Measurements from ENCODE around the gene IER3.
"Not testable (repeated sequence)": the region's sequence is repeated elsewhere in the genome, so short reads cannot be mapped to it uniquely, and the experiment has no call there.

IER3 gene

GRCh38 chr6:30723843-30724741 lies 20.3 kb downstream of the IER3 start:
- DNase-seq: not testable (repeated sequence)

DNA sequence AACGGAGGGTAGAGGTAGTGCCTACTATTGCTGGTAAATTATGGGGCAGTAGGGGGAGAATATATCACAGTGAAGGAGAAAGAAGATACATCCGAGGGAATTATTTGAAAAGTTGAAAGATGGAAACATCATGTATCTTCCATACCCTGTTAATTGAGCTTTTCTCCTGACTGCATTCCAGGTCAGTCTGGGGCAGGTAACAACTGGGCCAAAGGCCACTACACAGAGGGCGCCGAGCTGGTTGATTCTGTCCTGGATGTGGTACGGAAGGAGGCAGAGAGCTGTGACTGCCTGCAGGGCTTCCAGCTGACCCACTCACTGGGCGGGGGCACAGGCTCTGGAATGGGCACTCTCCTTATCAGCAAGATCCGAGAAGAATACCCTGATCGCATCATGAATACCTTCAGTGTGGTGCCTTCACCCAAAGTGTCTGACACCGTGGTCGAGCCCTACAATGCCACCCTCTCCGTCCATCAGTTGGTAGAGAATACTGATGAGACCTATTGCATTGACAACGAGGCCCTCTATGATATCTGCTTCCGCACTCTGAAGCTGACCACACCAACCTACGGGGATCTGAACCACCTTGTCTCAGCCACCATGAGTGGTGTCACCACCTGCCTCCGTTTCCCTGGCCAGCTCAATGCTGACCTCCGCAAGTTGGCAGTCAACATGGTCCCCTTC lies 21.0 kb downstream of the IER3 start:
- not testable (repeated sequence) for DNase-seq

DNA sequence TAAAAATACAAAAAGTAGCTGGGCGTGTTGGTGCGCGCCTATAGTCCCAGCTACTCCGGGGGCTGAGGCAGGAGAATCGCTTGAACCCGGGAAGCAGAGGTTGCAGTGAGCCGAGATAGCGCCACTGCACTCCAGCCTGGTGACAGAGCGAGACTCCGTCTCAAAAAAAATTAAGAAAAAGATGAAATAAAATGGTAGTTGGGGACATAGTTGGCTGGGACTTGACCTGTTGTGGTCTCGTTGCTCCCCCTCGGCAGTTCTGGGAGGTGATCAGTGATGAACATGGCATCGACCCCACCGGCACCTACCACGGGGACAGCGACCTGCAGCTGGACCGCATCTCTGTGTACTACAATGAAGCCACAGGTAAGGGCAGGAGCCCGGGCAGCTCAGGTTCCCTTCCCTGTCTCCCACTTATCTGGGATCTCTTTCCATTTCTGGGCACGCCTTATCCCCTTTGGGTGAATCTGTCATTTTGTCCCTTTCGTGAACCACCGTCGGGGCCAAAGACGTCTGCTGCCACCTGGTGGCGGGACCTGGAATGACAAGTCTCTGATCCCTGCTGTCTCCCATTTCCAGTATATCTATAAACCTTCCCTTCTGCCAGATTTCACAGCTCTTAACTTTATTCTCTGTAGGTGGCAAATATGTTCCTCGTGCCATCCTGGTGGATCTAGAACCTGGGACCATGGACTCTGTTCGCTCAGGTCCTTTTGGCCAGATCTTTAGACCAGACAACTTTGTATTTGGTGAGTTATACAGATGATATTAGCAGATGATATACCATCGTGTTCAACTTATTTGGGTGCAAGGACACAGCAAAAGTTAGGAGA lies 21.9 kb downstream of the IER3 start:
- DNase-seq: peak; percentile 81

GRCh38 chr6:30722025-30722279 lies 22.4 kb downstream of the IER3 start:
- DNase-seq: not testable (repeated sequence)

- DNase-seq: peak; percentile 94
These were observed 22.9 kb downstream of the IER3 start for GRCh38 chr6:30721198-30722024.

GRCh38 chr6:30720738-30721197 lies 23.6 kb downstream of the IER3 start:
- DNase-seq: peak; percentile 35

- peak; percentile 88 for DNase-seq
These were observed 24.3 kb downstream of the IER3 start, which contains the start of gene TUBB for GRCh38 chr6:30719791-30720737. TUBB (plus strand) TSS chr6:30720352; CDS start chr6:30720507, 155 bp downstream.

GRCh38 chr6:30719356-30719755 lies 25.0 kb downstream of the IER3 start:
- no peak for DNase-seq

GRCh38 chr6:30717845-30718720 lies 26.3 kb downstream of the IER3 start:
- not testable (repeated sequence) for DNase-seq

GRCh38 chr6:30717129-30717844 lies 27.1 kb downstream of the IER3 start, which contains the start of gene MDC1:
MDC1 (minus strand) TSS chr6:30717281; CDS start chr6:30715175, 2,106 bp downstream.
- peak; percentile 98 for DNase-seq

DNA sequence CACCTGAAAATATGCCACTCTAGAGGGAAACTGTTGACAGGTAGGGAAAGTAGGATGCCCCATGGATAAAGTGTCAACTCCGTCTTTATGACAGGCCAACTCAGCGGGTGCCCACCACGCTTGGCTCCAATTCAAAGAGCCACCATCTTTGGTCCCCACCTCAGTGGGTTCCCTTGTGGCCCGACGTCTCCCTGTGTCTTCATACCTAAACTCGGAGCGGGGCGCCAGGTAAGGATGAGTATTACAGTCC lies 27.5 kb downstream of the IER3 start:
- DNase-seq: no peak

DNA sequence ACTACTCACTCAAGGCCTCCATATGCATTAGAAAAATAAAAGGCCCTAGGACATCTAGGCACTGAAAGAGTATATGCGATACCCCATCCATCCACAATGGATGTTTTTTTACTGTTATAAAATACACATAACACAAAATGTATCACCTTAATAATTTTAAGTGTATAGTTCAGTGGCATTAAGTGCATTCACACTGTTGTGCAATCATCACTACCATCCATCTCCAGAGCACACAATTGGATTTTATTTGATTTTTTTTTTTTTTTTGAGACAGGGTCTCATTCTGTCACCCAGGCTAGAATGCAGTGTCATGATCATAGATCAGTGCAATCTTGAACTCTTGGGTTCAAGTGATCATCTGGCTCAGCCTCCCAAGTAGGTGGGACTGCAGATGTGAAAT lies 30.1 kb downstream of the IER3 start:
- no peak for DNase-seq

DNA sequence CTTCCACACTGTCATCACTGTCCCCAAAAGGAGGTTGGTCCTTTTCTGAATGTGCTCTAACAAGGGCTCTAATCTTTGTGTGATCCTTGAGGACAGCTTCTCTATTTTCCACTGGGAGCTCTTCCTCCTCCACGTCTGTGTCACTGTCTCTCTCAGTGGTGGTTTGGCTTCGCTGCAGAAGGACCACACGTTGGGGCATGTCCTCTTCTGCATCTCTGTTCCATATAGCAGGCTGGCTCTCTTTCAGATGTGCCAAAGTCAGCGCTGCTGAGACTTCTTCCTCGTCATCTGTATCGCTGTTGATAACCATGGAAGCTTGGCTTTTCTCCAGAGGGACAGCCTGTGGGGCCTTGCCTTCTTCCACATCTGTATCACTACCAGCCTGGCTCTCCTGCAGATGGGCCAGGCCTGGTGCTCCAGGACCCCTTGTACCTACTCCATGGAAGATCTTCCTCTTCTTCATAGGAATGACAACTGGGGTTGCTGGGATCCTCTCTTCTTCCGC lies 31.9 kb downstream of the IER3 start:
- no peak for DNase-seq

GRCh38 chr6:30711758-30712380 lies 32.5 kb downstream of the IER3 start:
- no peak for DNase-seq

DNA sequence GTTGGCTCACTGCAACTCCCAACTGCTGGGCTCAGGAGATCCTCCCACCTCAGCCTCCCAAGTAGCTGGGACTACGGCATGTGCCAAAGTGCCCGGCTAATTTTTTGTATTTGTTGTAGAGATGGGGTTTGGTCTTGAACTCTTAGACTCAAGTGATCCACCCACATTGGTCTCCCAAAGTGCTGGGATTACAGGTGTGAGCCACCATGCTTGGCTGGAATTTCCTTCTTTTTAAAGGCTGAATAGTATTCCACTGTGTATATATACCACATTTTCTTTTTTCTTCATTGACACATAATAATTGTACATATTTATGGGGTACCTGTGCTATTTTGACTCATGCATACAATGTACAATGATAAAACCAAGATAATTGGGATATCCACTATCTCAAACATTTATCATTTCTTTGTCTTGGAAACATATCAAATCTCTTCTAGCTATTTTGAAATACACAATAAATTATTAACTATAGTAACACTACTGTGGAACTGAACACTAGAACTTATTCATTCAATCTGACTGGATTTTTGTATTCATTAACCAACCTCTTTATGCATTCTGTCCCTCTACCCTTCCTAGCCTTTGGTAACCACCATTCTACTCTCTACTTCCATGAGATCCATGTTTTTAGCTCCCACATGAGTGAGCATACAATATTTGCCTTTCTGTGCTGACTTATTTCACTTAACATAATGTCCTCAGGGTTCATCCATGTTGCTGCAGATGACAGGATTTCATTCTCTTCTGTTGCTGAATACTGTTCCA lies 35.1 kb downstream of the IER3 start:
- DNase-seq: no peak

DNA sequence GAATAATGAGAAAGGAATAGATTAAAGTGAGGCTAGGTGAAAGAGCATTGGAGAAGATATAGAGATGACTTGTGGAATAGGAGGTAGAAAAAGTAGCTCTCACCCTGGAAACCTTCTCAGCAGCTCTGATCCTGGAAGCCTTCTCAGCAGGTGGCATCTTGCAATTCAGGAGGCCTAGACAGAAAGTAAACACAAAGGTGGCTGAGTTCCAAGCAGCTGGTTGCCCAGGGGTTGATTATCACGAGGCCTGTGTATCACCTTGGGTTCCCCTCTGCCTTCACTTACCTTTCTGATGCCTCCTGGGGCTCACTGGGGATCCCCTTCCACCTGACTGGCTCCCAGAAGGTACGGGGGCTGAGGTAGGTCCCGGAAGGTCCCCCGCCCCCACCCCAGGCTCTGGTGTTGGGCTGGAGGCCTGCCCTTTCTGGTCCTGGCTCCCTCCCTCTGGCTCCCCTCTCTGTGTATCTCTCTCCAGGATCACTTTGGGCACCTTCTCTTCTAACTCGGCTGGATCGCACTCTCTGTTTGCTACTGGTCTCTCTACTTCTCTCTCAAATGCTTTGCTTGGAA lies 37.0 kb downstream of the IER3 start:
- no peak for DNase-seq

GRCh38 chr6:30705620-30706019 lies 38.7 kb downstream of the IER3 start:
- DNase-seq: no peak

GRCh38 chr6:30703821-30704220 lies 40.5 kb downstream of the IER3 start:
- no peak for DNase-seq

All from effector CD8-positive, alpha-beta T cell (primary cell).